Measurements from ENCODE around the gene ITGA5.

DNA sequence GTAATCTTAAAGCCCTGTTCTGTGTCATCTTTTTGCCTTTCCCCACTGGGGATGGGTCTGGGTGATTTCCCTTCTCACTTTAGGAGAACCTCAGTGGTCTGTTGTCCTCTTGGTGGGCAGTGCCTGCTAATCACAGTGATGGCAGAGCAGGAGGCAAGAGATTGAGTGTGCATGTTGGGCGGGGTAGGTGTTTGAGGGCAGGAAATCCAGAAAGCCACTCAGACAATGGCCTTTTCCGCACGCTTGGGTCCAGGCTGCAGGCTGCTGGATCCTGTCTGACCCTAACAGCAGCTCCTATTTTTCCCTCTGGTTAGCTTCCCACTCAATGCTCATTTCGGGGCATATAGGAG, 13.7 kb upstream of the ITGA5 start:
- no peak for TF ChIP-seq NFRKB (IDR thresholded peaks at IDR 0.05)
- TF ChIP-seq ARNT (IDR thresholded peaks at IDR 0.05) = no peak
- TF ChIP-seq CTBP1 (IDR thresholded peaks at IDR 0.05; ENCODE audit: borderline replicate concordance) = no peak
- TF ChIP-seq FOXK2 (IDR thresholded peaks at IDR 0.05) = no peak
- no peak for TF ChIP-seq FOXA1 (IDR thresholded peaks at IDR 0.05)
- no peak for TF ChIP-seq TARDBP (IDR thresholded peaks at IDR 0.05)
- no peak for TF ChIP-seq FOXM1 (IDR thresholded peaks at IDR 0.05; ENCODE audit: borderline replicate concordance)

Measured in HEK293T (cell line).